GM18520 (cell line): ENCODE results near the gene RAD23A.

Experiments used
- ATAC-seq: cut with Tn5 transposase; IDR thresholded peaks from one replicate; pipeline ENCODE4 v1.9.1; 2021; ENCODE audit not compliant: unreplicated experiment

The RAD23A gene

DNA sequence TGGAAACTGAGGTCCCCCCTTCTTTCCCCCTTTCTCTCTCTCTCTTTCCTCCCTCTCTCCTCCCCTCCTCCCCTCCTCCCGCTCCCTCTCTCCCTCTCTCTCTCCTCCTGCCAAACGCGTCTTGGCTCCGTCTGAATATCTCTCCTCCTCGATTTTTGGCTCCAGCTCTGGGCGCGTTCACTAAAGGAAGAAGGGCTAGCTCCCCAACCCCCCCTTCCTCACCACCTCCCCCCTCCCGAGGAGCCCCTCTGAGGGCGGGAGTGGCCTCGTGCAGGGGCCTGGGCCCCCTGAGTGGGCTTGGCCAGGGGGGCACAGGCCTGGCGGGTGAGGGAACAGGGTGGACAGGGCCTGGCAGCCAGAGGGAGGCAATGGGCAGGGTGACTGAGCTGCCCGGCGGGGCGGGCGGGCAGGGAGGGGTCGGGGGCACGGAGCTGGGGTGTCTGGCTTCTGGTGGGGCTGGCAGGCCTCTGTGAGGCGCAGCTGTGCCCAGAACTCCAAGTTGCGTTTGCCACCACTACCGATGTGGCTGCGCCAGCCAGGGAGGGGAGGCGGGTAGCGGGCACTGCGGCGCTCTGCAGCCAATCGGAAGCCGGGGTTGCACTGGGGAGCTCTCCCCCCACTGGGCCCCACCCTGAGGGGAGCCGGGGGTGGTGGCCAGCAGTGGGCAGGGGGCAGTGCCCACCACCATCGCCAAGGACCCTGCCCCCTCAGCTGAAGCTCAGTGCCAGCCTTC lies 56.7 kb downstream of the RAD23A start:
- ATAC-seq = no peak

DNA sequence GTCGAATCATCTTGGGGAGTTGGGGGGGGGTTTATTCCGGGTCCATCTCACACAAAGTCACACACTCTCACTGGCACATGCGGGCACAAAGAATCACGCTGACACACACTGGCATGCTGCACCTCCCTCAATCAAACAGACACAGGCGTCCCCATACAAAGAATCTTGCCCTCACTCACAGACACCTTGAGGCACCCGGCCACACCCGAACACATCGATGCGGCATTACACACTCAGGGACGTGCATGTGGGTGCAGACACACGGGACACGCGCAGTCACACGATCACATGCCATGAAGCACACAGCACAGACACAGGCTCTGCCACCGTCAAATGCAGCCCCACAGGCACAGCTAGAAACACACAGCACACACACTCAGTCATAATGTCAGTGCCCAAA lies 57.4 kb downstream of the RAD23A start:
- no peak for ATAC-seq
